Caco-2 (cell line): ENCODE results near the gene SLC16A3. TPM values are rescaled to one million over a fixed set of nuclear protein-coding genes. Genes with fewer than 3 reads are reported as not detected.

Source experiments
- BruUV-seq: library from RNA; stranded (reverse); fragments of 400-500 nt; replicated peaks from 2 replicates; lab custom pipeline; 2021; lab: Mats Ljungman, UMichigan
- CTCF ChIA-PET: fragments of 300-600 bp; sonication (Branson Sonifier 250); formaldehyde crosslinking; loops from one replicate; lab custom pipeline; 2022; ENCODE audit warnings: antibody characterized with exemption; lab: Charles Lee
- POLR2A ChIA-PET: fragments of 300-600 bp; sonication (Branson Sonifier 250); formaldehyde crosslinking; loops from one replicate; lab custom pipeline; 2022; ENCODE audit warnings: antibody characterized with exemption; lab: Charles Lee
- DNase-seq, 2 experiments: peaks; one replicate each; pipeline versions ENCODE4 v3.0.0 to v3.0.0-alpha.2; 2020 to 2022
- H3K27me3 ChIP-seq: replicated peaks from 2 replicates; pipeline ENCODE4 v1.6.0; 2011; ENCODE audit warnings: low read length; ENCODE audit not compliant: control insufficient read depth, insufficient read depth
- H3K36me3 ChIP-seq: 2 replicates; pipeline ENCODE4 v1.5.1; 2011; ENCODE audit warnings: low read length; ENCODE audit not compliant: control insufficient read depth, insufficient read depth
- H3K4me1 ChIP-seq: fragments of 250-450 bp; sonication (Bioruptor Pico); 2 replicates; pipeline ENCODE4 v1.5.1; 2020; ENCODE audit warnings: mild to moderate bottlenecking
- H3K4me3 ChIP-seq: 2 replicates; pipeline ENCODE4 v1.5.1; 2011; ENCODE audit warnings: low read depth, mild to moderate bottlenecking, control low read depth, low read length
- H3K9me3 ChIP-seq: fragments of 250-450 bp; sonication (Bioruptor Pico); 2 replicates; pipeline ENCODE4 v1.5.1; 2020; ENCODE audit warnings: mild to moderate bottlenecking, moderate library complexity
- H3K27ac Mint-ChIP-seq: one replicate; pipeline ENCODE4 v1.8.0; 2022; ENCODE audit warnings: mixed read lengths; ENCODE audit not compliant: unreplicated experiment
- H3K27me3 Mint-ChIP-seq: one replicate; pipeline ENCODE4 v1.8.0; 2022; ENCODE audit warnings: mixed read lengths; ENCODE audit not compliant: insufficient read depth, unreplicated experiment
- H3K36me3 Mint-ChIP-seq: one replicate; pipeline ENCODE4 v1.8.0; 2022; ENCODE audit warnings: mild to moderate bottlenecking, mixed read lengths; ENCODE audit not compliant: insufficient read depth, unreplicated experiment
- H3K4me1 Mint-ChIP-seq: one replicate; pipeline ENCODE4 v1.8.0; 2022; ENCODE audit warnings: low read depth, mixed read lengths; ENCODE audit not compliant: unreplicated experiment
- H3K4me3 Mint-ChIP-seq: one replicate; pipeline ENCODE4 v1.8.0; 2022; ENCODE audit warnings: mild to moderate bottlenecking, moderate library complexity, mixed read lengths; ENCODE audit not compliant: unreplicated experiment
- H3K9me3 Mint-ChIP-seq: one replicate; pipeline ENCODE4 v1.8.0; 2022; ENCODE audit warnings: mixed read lengths; ENCODE audit not compliant: unreplicated experiment
- CTCF ChIP-seq, 2 experiments: fragments of 200-600 bp in 1 of 2; IDR thresholded peaks; 1 replicate in 1 of 2; 2 replicates in 1 of 2; pipeline versions ENCODE4 v1.5.1 to v1.8.0; 2011 to 2022; ENCODE audit warnings: antibody characterized with exemption in 1 of 2, control low read depth in 1 of 2, inconsistent platforms in 1 of 2, low read depth in 1 of 2, low read length in 1 of 2, mild to moderate bottlenecking in 1 of 2, moderate library complexity in 1 of 2; ENCODE audit not compliant: insufficient read depth in 1 of 2, severe bottlenecking in 1 of 2, unreplicated experiment in 1 of 2
- intact Hi-C: fragments of 100-400 bp; cut with micrococcal nuclease; formaldehyde crosslinking; loops from one replicate; pipeline ENCODE4 v1.10.0; 2022; ENCODE audit not compliant: unreplicated experiment
- total RNA-seq: library from RNA; stranded (reverse); gene quantifications from 2 replicates; pipeline ENCODE4 v1.2.3, GENCODE V29; 2022

SLC16A3 gene
- total RNA-seq, 1 experiment from 2014 or later = 13.1 TPM

- no peaks in the 10 kb centered on the region for H3K27me3 Mint-ChIP-seq
- ChIA-PET CTCF (no interaction called here), POLR2A (no interaction called here)
- Histone ChIP-seq H3K36me3 (no peaks in the 10 kb centered on the region), H3K4me3 (no peak overlapping the region), H3K27me3 (no peaks in the 10 kb centered on the region), H3K9me3 (no peaks in the 10 kb centered on the region), H3K4me1 (peaks cover 20% of the 10 kb centered on the region; the same call in 1 of the 2 replicates)
- H3K4me1 Mint-ChIP-seq = no peaks in the 10 kb centered on the region
- H3K4me3 Mint-ChIP-seq = no peak overlapping the region
- no peaks in the 10 kb centered on the region for H3K9me3 Mint-ChIP-seq
- DNase-seq = no peak
- peaks cover 15% of the 10 kb centered on the region for H3K36me3 Mint-ChIP-seq
- H3K27ac Mint-ChIP-seq = no peak overlapping the region
- intact Hi-C loops = no loop called here
- no TSS peak for BruUV-seq
- TF ChIP-seq CTCF (IDR thresholded peaks at IDR 0.05; ENCODE audit: insufficient read depth in 1 of 2, low read depth in 1 of 2, low read length in 1 of 2, severe bottlenecking in 1 of 2, unreplicated experiment in 1 of 2) = no peak
These were observed 3.3 kb upstream of the SLC16A3 start for GRCh38 chr17:82225368-82226029.

DNA sequence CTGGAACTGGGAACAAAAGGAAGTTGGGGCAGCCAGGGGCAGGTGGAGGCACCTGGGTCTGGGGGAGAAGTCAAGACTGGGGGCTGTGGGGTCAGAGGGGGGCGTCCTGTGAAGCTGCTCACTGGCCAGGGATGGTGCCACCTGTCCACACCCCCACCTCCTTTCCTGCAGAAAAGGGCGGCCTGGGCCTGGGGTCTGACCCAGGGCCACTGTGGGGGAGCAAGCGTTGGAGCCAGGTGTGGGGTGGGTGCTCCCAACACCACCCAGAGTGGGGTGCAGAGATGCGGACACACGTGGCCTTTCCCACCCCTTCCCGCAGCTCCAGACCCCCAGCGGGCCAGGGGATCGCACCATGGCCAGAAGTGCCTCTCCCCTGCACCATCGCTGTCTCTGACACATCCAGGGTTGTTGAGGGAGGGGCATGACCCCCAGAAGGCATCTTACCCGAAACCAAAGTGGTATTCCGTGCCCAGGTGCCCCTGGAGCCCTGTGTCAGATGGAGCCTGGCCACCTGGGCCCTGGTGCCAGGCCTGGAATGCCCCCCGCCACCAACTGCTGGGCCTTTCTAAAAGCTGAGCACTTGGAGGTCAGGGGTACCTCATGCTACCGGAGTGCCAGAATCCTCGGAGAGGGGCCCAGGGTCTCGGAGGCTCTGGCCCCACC lies 2.6 kb upstream of the SLC16A3 start:
- BruUV-seq = no TSS peak
- Histone ChIP-seq H3K9me3 (no peaks in the 10 kb centered on the region), H3K4me3 (no peak overlapping the region), H3K27me3 (no peaks in the 10 kb centered on the region), H3K36me3 (no peaks in the 10 kb centered on the region), H3K4me1 (peaks cover 20% of the 10 kb centered on the region)
- no peak for DNase-seq
- no peaks in the 10 kb centered on the region for H3K9me3 Mint-ChIP-seq
- TF ChIP-seq CTCF (IDR thresholded peaks at IDR 0.05; ENCODE audit: insufficient read depth in 1 of 2, low read depth in 1 of 2, low read length in 1 of 2, severe bottlenecking in 1 of 2, unreplicated experiment in 1 of 2) = no peak
- H3K36me3 Mint-ChIP-seq = peaks cover 15% of the 10 kb centered on the region
- no peak overlapping the region for H3K4me3 Mint-ChIP-seq
- POLR2A ChIA-PET = no interaction called here
- H3K27me3 Mint-ChIP-seq = no peaks in the 10 kb centered on the region
- H3K4me1 Mint-ChIP-seq = no peaks in the 10 kb centered on the region
- no peak overlapping the region for H3K27ac Mint-ChIP-seq
- CTCF ChIA-PET = no interaction called here
- intact Hi-C loops = no loop called here

DNA sequence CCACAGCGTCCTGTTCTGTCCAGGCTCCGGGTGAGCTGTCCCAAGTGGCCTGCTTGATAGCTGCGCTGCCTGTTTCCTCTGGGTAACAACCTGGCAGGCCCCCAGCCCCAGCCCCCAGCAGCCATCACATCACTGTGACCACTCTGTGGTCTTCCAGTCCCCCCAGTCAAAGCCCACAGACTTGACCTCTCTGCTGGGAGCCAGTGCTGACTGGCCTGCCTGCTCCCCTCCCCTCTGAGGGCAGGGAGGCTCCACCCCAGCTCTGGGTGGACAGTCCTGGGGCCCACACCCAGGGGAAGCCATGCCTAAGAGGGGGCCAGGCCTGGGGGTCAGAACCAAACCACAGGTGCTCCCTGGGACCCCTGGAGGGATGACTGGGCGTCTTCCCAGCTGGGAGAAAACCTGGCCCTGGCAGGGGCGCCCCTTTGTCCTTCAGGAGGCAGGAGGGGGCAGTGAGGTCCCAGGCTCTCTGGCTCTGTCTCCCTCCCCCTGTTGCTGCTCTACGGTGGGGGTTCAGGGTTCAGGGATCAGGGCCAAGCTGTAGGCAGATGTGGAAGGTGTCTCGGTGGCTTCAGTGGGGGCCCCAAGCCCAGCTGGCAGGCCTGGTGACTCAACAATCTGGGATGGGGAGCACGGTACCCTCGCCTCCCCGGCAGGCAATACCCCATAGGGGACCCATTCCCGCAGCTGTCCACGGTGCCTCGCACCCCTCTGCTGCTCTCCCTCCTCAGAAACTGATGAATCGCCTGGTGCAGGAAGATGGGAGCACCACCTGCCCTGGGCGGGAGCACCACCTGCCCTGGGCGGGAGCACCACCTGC lies 1.8 kb upstream of the SLC16A3 start:
- Histone ChIP-seq H3K4me1 (peaks cover 27% of the 10 kb centered on the region), H3K36me3 (no peaks in the 10 kb centered on the region), H3K4me3 (no peak overlapping the region), H3K27me3 (no peaks in the 10 kb centered on the region), H3K9me3 (no peaks in the 10 kb centered on the region)
- POLR2A ChIA-PET = no interaction called here
- BruUV-seq = no TSS peak
- H3K27me3 Mint-ChIP-seq = no peaks in the 10 kb centered on the region
- no peak for DNase-seq
- H3K9me3 Mint-ChIP-seq = no peaks in the 10 kb centered on the region
- intact Hi-C loops = no loop called here
- H3K27ac Mint-ChIP-seq = no peak overlapping the region
- CTCF ChIA-PET = no interaction called here
- no peak overlapping the region for H3K4me3 Mint-ChIP-seq
- no peaks in the 10 kb centered on the region for H3K4me1 Mint-ChIP-seq
- TF ChIP-seq CTCF (IDR thresholded peaks at IDR 0.05; ENCODE audit: insufficient read depth in 1 of 2, low read depth in 1 of 2, low read length in 1 of 2, severe bottlenecking in 1 of 2, unreplicated experiment in 1 of 2) = no peak
- peaks cover 15% of the 10 kb centered on the region for H3K36me3 Mint-ChIP-seq
